ENCODE measurements around the gene MMP2.
A peak's percentile ranks its signal among the peaks of the same experiment; 100 is the strongest.

MMP2 gene

DNA sequence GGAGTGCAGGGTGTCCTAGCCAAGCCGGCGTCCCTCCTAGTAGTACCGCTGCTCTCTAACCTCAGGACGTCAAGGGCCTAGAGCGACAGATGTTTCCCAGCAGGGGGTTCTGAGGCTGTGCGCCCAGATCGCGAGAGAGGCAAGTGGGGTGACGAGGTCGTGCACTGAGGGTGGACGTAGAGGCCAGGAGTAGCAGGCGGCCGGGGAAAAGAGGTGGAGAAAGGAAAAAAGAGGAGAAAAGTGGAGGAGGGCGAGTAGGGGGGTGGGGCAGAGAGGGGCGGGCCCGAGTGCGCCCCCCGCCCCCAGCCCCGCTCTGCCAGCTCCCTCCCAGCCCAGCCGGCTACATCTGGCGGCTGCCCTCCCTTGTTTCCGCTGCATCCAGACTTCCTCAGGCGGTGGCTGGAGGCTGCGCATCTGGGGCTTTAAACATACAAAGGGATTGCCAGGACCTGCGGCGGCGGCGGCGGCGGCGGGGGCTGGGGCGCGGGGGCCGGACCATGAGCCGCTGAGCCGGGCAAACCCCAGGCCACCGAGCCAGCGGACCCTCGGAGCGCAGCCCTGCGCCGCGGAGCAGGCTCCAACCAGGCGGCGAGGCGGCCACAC lies at the start of gene MMP2:
TSS of gene MMP2 (plus strand) at position 372 of the 603 bp plus-strand sequence. CDS start 282 bp downstream, outside the sequence.
- no peak for DNase-seq

DNA sequence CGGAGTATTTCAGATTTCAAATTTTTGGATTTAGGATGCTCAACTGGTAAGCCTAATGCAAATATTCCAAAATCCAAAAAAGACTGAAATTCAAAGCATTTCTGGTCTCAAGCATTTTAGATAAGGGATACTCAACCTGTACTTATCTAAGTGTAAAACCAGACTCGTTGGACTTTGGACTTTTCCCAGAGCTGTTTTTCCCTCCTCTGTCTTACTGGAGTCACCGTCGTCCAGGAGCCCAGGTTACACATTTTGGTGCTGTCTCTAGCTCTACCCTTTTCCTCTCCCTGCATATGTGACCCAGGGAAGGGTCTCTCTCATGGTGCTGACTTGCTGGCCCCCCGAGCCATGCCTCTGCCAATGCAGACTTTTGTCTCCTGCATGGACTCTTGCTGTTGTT lies 46.0 kb upstream of the MMP2 start:
- no peak for DNase-seq

DNA sequence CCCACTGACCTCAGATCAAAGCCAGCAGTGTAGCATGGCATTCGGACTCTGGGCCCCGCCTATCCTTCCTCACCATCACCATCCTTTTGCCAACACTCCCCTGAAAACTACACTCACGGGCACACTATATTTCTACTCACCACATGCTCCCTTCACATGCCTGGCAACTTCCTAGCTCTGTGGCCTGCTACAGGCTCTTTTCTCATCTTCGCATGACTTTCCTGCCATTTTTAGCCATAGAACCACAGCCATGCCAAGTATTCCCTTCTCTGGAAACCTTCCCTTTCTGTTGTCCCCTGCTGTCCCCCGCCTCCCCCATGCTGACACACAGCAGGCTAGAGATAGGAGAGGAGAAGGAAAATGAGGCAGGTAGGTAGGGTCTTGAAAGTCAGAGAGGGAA lies 45.5 kb upstream of the MMP2 start:
- no peak for DNase-seq

DNA sequence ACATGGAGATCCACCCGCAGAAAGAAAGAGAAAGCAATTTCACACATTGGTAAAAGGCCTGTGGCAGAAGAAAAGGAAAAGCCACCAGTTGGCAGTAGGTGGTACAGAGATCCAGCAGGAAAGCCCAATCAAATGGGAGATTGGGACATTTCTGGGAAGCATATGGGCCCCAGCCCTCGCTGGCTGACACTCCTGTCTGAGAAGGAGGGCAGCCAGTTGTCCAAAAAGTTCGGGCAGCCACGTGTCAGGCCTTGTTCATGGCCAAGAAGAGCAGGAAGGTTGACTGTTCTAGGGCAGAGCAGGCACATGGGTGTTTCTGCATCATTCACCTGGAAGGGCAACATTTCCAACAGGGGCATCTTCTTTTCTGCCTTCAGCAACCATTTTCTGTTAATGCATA lies 45.0 kb upstream of the MMP2 start:
- DNase-seq = no peak

DNA sequence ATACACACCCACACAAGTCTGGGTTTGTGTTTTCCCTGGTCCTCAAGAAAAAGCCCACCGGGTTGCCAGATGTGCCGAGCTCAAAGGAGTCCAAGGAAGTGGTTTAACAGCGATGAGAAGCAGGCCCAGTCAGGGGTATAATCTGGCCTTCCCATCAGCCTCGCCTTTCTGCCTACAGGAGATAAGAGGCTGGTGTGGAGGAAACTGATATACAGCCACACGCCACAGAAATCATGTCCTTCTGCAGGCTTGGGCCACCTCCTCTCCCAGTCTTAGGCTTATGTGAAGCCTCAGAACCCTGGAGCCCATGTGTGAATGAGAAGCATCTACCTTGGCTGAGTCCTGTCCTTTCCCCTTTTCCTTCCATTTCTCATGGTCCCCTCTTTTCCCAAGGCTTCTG lies 43.6 kb upstream of the MMP2 start:
- peak in 1 of 2 donors; percentile 0 for DNase-seq

DNA sequence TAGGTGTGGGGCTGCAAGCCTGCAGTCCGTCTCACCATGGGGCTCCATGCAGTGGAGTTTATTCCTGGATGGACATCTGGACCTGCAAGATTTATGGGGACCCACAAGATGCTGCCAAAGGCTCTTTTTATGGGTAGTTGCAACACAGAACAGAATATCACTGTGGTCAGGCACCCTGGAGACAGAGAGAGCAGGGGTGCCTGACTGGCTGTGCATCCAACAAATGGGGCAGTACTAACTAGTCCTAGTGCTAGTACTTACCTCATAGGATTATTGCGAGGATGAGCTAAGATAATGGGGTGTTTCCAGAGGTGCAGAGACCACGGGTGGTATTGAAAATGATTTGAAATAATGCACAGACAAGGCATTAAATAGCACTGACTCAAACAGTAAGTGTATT lies 42.4 kb upstream of the MMP2 start:
- DNase-seq = no peak

DNA sequence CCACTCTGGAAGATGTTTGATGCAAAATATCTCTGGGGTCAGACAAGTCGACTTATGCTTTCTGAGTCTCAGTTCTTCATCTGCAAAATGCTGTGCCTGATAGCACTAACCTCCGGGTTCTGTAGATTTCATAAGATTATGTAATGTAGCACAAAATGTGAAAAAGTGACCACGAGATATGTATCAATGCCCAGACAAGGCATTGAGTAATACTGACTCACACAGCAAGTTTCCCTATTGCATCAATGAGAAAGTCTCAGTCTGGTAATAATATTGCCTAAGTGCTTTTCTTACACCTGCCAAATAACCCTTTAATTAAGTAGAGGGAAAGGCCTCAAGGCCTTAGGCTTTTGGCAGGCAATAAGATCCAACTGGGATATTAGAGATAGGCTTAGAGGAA lies 41.4 kb upstream of the MMP2 start:
- DNase-seq = no peak

DNA sequence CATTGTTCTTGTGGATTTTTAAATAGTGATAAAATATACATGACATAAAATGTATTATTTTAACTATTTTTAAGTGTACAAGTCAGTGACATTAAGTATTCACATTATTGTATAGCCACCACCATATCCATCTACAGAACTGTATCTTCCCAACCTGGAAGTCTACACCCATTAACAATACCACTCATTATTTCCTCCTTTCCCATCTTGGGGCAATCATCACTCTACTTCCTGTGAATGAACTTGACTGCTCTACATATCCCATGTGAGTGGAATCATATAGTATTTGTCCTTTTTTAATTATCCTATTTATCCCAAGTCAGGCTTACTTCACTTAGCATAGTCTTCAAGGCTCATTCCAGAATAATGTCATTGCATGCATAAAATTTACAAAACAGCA lies 40.7 kb upstream of the MMP2 start:
- DNase-seq = no peak

DNA sequence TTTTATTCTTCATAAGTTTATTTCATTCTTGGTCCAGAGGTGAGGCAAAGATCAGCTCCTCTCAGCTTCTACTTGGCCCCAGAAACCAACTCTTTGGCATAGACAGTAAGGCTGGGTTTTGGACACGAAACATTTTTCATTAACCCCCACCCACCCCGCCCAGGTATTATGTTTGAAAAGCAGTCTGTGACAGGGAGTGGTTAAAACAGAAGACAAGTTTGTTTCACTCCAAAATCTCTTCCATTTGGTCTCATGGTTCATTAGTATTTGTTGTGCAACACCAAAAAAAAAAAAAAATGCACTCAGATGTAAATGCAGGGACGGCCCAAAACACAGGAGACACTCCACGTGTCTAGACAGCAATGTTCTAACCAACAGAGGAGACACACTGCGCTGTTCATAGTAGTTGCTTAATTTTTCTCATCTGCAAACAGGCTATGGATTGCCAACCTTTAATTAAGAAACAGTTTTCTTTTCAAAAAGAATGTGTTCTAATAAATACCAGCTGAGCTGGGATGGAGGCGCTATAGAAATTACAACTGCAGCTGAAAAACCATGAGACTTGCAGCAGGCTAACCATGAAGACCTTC lies 39.8 kb upstream of the MMP2 start:
- DNase-seq = no peak

DNA sequence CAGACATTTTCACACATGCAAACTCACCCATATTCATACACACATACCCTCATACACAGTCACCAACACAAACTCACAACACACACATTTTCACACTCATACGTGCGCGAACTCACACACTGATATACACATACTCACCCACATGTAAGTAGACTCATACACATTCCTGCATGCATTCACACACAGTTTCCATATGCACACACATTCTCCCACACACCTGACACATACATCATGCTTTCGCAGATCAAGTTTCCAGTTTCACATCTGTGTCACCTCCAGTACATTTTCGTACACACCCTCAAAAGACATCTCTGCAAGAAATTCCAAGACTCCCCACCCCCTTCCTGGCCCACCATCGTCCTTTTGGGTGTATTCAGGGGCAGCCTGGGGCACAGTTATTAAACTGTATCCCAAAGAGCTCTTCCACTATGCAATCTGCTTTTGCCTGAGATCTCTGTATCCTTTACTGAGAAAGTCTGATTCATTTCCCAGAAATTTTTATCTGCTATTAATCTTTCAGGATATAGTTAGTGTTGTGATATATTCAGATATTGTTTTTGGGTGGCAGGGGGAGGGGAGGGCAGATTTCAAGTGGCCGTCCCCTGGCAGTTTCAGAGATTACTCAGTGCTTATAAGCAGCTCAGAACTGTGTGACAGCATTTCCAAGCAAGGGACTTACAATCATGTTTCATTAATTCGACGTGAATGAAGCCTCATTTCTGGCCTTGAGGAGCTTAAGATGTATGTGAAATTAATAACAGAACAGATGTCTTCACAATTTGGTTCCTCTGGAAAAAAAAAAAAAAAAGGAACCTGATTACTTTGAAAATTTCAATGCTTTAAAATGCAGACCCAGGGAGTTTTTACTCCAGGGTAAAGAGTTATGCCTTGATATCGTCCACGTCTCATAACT lies 35.3 kb upstream of the MMP2 start:
- DNase-seq = no peak

DNA sequence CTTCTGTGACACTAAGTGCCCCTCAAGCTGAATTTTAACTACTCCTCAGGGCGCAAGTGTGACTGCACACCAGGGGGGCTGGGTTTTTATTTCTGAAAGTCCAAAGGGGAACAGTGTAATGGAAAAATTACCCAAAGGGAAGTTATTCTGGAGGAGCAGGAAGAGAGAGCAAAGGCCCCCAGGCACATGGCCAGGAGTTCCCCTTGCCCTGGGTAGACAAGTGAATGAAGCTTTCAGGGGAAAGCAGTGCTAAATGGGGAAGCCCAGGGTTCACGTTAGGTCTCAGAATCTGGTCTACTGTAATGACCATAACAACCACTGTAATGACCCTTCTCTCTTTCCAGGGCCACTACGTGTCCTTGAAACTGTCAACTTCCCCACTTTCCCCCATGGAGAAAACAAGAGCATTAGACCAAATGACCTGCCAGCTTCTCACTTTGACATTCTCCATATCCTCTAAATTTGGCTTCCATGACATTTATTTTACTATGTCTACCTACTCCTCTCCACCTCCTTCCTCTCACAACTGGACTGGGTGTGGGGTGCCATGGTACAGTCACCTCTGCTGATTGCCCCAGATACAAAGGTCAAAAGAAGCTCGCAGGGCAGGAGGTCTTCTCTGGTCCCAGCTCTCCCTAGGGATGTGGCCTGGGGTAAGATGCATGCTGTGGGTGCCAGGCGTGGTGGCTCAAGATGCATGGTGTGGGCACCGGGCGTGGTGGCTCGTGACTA lies 34.1 kb upstream of the MMP2 start:
- DNase-seq = no peak

DNA sequence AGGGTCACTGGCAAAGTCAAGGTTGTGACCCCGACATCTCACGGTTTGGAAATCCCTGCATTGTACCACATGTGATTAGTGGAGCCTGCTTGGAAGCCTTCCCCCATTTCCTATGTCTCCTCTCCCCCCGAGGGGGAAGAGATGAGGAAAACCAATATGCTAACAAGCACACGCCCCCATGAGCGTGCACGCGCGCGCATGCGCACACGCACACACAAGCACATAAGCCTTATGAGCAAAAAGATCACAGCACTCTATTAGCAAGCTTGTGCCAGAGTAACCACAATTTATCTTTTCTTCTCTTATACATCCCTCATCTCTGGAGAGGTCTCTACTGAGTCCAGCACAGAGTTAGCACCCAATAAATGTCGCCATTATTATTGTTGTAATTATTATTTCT lies 31.8 kb upstream of the MMP2 start:
- no peak for DNase-seq

DNA sequence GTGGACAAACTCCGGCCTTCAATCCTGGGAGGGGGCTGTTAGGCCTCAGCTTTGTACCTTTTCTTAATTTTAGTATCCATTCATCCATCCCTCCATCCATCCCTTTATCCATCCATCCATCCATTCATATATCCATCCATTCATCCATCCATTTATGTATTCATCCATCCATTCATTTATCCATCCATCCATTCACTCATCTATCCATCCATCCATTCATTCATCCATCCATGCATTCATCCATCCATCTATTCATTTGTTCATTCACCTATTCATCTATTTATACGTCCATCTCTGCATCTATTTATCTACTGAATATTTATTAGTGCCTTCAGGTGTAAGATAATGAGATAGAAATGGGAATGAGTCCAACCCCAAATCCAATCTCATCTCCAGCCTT lies 26.0 kb upstream of the MMP2 start:
- DNase-seq = no peak

DNA sequence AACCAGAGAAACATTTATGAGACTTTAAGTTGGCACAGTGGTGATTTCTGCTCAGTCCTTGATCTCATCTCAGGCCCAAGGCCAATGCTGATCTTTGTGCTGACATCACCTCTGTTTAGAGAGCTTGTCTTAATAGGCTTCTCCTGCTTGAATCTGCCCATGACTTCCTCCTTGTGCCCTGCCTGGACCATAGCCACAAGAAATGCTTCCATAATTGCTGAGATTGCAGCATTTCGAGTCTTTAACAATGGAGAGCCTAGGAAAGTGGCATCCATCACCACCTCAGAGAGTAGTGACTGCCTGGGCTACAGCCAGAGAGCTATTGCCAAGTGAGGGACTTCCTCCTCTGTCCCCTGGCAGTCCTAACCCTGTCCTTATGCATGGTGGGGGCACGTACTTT lies 25.1 kb upstream of the MMP2 start:
- no peak for DNase-seq

DNA sequence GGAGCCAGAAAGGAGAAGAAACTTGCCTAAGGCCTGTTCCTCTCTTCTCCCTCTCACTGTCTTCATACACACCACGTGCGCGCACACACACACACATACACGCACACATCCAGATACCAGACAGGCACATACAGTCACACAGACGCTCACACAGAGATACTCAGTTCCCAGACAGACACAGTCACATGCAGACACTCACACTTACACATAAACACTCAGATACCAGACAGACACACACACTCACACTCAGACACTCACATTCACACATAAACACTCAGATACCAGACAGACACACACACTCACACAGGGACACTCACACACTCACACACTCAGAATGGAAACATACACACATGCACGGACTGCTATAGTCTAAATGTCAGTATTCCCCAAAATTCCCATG lies 24.1 kb upstream of the MMP2 start:
- no peak for DNase-seq

DNA sequence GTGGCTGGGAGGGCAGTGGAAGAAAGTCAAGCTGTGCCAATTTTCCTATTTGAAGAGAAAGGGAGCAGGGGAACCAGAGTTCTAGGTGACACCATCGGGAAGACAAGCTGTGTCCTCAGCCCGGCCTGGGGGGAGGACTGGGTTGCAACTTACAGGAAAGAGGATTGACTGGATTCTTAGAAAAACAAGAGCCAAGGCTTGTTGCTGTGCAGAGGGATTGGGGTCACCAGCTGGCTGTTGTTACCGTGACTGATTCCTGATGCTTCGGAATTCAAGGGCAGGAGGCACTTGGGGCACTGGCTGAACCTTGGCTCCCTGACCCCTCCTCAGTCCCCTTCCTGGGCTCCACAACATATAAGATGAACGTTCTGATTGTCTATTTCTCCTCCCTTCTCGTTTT lies 16.8 kb upstream of the MMP2 start:
- DNase-seq = no peak

DNA sequence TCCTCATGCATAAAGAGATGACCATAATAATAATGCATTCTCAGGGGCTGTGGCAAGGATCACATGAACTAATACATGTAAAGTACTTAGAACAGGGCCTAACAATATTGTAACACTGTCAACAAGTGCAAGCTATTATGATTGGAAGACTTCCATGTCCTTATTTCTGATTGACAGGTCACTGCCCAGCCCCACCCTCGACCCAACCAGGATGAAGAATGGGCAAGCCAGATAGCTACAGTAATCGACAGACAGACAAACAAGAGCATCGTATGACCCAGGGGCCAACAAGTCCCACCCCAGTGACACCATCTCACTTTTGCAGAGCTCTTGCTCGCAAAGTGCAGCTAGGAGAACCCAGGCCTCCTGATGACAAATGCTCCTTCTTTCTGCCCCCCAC lies 14.6 kb upstream of the MMP2 start:
- DNase-seq = no peak

DNA sequence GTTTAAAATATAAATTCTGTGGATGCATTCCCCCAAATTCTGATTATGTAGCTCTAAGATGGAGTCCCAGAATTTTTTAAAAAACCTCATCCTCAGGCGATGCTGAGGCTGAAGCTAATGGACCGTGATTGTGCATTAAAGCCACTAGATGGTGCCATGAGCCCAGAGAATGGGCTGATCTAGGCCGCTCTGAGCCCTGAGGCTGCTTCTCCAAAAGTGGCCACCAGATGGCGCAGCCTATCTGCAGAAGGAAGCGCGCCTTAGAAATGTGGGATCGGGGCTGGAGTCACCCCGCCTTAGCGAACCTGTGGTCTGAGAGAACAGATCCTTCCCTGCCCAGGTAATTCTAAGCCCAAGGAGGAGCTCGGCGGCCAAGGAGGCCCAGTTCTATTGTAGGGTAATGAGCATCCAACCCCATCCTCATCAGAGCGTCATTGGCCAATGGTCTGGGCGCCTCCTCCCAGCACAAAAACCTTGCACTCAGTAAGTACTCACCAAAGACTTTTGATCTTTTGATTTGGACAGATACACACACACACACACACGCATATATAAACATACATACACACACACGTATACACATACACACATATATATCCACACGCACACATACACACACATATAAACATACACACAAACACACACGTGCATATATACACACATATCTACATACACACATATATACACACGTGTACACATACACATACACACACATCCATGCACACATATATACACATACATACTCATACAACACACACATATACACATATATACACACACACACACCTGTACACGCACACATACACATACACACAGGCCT lies 13.7 kb upstream of the MMP2 start:
- DNase-seq = peak; percentile 88 to 91

DNA sequence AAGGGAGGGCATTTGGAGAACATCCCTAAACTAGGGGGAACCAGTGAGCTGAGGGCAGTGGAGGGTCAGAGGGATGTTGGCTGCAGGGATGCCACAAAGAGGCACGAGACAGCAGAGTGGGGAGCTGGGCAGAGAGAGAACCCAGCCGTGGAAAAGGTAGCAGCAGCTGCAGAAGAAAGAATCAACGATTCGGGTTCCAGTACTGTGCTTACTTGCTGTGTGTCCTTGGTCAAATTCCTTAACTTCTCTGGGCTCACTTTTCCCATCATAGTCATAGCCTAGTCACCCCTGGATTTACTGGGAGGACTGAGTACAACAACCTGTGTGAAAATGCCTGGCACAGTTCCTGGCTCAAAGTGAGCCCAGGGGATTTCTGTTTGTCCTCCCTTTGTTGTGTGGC lies 12.8 kb upstream of the MMP2 start:
- no peak for DNase-seq

DNA sequence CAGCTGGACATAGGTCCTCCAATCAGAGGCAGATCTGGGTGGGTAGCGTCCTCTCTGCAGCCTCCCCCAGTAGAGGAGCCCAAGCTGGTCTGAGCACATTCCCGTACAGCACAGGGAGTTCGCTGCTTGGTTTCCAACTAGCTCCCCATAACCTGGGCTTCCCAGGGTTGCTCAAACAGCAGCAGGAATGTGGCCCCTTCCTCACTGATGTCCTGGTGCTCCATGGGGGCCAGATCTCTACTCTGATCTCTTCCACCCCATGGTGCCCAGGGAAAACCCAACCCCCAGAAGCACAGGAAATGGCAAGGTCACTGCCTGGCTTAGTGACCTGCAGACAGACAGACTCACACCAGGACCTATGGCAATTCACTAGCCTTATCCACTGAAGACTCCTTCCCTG lies 11.1 kb upstream of the MMP2 start:
- DNase-seq = no peak

DNA sequence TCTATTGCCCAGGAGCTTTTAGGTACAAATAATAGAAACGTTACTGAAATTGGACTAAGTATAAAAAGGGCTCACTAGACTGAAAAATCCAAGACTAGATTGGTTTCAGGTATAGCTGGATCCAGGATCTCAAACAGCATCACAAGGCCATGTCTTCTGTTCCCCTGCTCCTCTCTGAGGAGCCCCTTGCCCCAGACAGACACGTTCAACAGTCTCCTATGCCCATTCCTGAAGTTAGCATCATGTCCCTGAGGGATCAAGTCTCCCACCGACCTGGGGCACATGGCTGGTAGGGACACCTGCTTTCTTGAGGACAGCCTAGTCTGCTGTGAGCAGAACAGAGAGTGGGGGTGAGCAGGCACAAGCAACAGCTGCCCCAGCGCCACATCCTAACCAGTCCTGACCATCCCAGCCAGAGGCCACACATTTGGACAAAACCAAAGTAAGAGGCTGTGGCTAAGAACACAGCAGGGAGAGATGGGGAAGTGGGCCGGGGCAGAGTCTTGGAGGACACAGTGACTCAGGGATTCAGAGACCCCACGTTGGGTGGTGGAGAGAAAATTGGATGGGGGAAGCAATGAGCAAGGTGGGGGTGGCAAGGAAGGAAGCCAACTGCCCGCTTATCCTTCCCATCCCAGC lies 10.5 kb upstream of the MMP2 start:
- DNase-seq = no peak

Data from stimulated activated CD4-positive, alpha-beta T cell treated with anti-CD3 and anti-CD28 coated beads, Interleukin-2, amount 100 ng/mL, for 24 hours (primary cell).